ENCODE data around the gene VDR.

The VDR gene

GRCh38 chr12:47896633-47897032 lies 8.2 kb downstream of the VDR start:
- Histone ChIP-seq H3K27me3 (ENCODE audit: insufficient read depth, low read length, poor library complexity, severe bottlenecking) (no peaks in the 10 kb centered on the region), H3K9me2 (replicated peaks; ENCODE audit: low read depth, low read length) (no peaks in the 10 kb centered on the region), H3K4me2 (ENCODE audit: low read depth, low read length, poor library complexity, severe bottlenecking) (no peak overlapping the region), H2AFZ (ENCODE audit: low read length) (no peak overlapping the region), H3K79me2 (ENCODE audit: insufficient read depth, low read length) (no peaks in the 10 kb centered on the region), H3K4me3 (ENCODE audit: low read length, poor library complexity, severe bottlenecking) (no peak overlapping the region), H3K9ac (ENCODE audit: low read depth, low read length, poor library complexity, severe bottlenecking) (no peak overlapping the region), H3K9me3 (ENCODE audit: insufficient read depth, low read depth, low read length) (no peaks in the 10 kb centered on the region), H3K4me1 (ENCODE audit: insufficient read depth, low read length, poor library complexity, severe bottlenecking) (peaks cover 32% of the 10 kb centered on the region), H3F3A (ENCODE audit: low read depth) (no peaks in the 10 kb centered on the region), H3K36me3 (ENCODE audit: insufficient read depth, low read length) (no peaks in the 10 kb centered on the region), H4K20me1 (ENCODE audit: insufficient read depth, low read length, poor library complexity, severe bottlenecking) (no peaks in the 10 kb centered on the region)
- TF ChIP-seq EZH2phosphoT487 (IDR thresholded peaks at IDR 0.05; ENCODE audit: borderline replicate concordance) (no peak), CTCF (conservative IDR thresholded peaks at IDR 0.05; ENCODE audit: low read length) (no peak)

- no peaks in the 10 kb centered on the region for H3K9me3 ChIP-seq (ENCODE audit: insufficient read depth, low read depth, low read length)
- no peaks in the 10 kb centered on the region for H3K27me3 ChIP-seq (ENCODE audit: insufficient read depth, low read length, poor library complexity, severe bottlenecking)
- H4K20me1 ChIP-seq (ENCODE audit: insufficient read depth, low read length, poor library complexity, severe bottlenecking), result no peaks in the 10 kb centered on the region
- no peaks in the 10 kb centered on the region for H3F3A ChIP-seq (ENCODE audit: low read depth)
- H3K4me2 ChIP-seq (ENCODE audit: low read depth, low read length, poor library complexity, severe bottlenecking), result no peak overlapping the region
- peaks cover 26% of the 10 kb centered on the region for H3K4me1 ChIP-seq (ENCODE audit: insufficient read depth, low read length, poor library complexity, severe bottlenecking)
- no peak overlapping the region for H3K4me3 ChIP-seq (ENCODE audit: low read length, poor library complexity, severe bottlenecking)
- H3K79me2 ChIP-seq (ENCODE audit: insufficient read depth, low read length), result no peaks in the 10 kb centered on the region
- H3K36me3 ChIP-seq (ENCODE audit: insufficient read depth, low read length), result no peaks in the 10 kb centered on the region
- no peaks in the 10 kb centered on the region for H3K9me2 ChIP-seq (replicated peaks; ENCODE audit: low read depth, low read length)
- TF ChIP-seq EZH2phosphoT487 (IDR thresholded peaks at IDR 0.05; ENCODE audit: borderline replicate concordance) (no peak), CTCF (conservative IDR thresholded peaks at IDR 0.05; ENCODE audit: low read length) (no peak)
- no peak overlapping the region for H3K9ac ChIP-seq (ENCODE audit: low read depth, low read length, poor library complexity, severe bottlenecking)
- no peak overlapping the region for H2AFZ ChIP-seq (ENCODE audit: low read length)
These were observed 8.8 kb downstream of the VDR start for GRCh38 chr12:47896022-47896421.

- H3K79me2 ChIP-seq (ENCODE audit: insufficient read depth, low read length), result no peaks in the 10 kb centered on the region
- no peak overlapping the region for H3K4me3 ChIP-seq (ENCODE audit: low read length, poor library complexity, severe bottlenecking)
- no peaks in the 10 kb centered on the region for H3K27me3 ChIP-seq (ENCODE audit: insufficient read depth, low read length, poor library complexity, severe bottlenecking)
- H3K9ac ChIP-seq (ENCODE audit: low read depth, low read length, poor library complexity, severe bottlenecking), result no peak overlapping the region
- no peaks in the 10 kb centered on the region for H4K20me1 ChIP-seq (ENCODE audit: insufficient read depth, low read length, poor library complexity, severe bottlenecking)
- no peak for TF ChIP-seq CTCF (conservative IDR thresholded peaks at IDR 0.05; ENCODE audit: low read length)
- no peak for TF ChIP-seq EZH2phosphoT487 (IDR thresholded peaks at IDR 0.05; ENCODE audit: borderline replicate concordance)
- H3K36me3 ChIP-seq (ENCODE audit: insufficient read depth, low read length), result no peaks in the 10 kb centered on the region
- no peaks in the 10 kb centered on the region for H3K9me2 ChIP-seq (replicated peaks; ENCODE audit: low read depth, low read length)
- peaks cover 12% of the 10 kb centered on the region for H3K4me1 ChIP-seq (ENCODE audit: insufficient read depth, low read length, poor library complexity, severe bottlenecking)
- H2AFZ ChIP-seq (ENCODE audit: low read length), result no peak overlapping the region
- H3K4me2 ChIP-seq (ENCODE audit: low read depth, low read length, poor library complexity, severe bottlenecking), result no peak overlapping the region
- H3F3A ChIP-seq (ENCODE audit: low read depth), result no peaks in the 10 kb centered on the region
- no peaks in the 10 kb centered on the region for H3K9me3 ChIP-seq (ENCODE audit: insufficient read depth, low read depth, low read length)
These were observed 10.1 kb downstream of the VDR start for GRCh38 chr12:47894652-47895051.

Data from Loucy (cell line).